Fibroblast of the aortic adventitia (primary cell): ENCODE measurements around the gene CCL7. TPM values are rescaled to one million over a fixed set of nuclear protein-coding genes. Genes with fewer than 3 reads are reported as not detected.

Experiments
- DNase-seq: peaks from one replicate; pipeline ENCODE4 v3.0.0-alpha.2; 2010; ENCODE audit warnings: low read depth
- H3K4me3 ChIP-seq: 2 replicates; pipeline ENCODE4 v1.5.1; 2011; ENCODE audit warnings: low read depth, mild to moderate bottlenecking, control low read depth, low read length, moderate library complexity
- total RNA-seq: library from RNA; depleted of rRNA; stranded (reverse); fragments of >200 nt; gene quantifications from 2 replicates; pipeline ENCODE4 v1.2.3, GENCODE V29; 2012; ENCODE audit warnings: low replicate concordance
- TF ChIP-seq, protein P1 (sequence below): IDR thresholded peaks from 2 replicates; pipeline ENCODE4 v1.5.1; 2011; ENCODE audit warnings: mild to moderate bottlenecking, low read length, control low read depth, inconsistent platforms; ENCODE audit not compliant: insufficient read depth

Gene CCL7
- total RNA-seq: not detected in 2 replicates

DNA sequence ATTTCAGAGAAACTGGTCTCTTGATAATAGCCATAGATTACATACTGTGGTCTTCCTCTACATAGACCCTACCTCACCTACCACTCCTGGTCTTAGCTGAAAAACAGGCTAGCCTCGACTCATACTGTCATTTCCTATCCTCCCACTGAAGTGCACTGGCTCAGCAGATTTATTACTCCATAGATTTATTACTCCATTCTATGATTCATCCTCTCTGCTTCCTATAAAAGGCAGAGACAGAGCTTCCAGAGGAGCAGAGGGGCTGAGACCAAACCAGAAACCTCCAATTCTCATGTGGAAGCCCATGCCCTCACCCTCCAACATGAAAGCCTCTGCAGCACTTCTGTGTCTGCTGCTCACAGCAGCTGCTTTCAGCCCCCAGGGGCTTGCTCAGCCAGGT, at the start of gene CCL7:
Gene CCL7, plus strand, starts transcription at position 253 of the 400 bp plus-strand sequence. Its CDS starts 70 bp downstream, at position 323.
- DNase-seq: peak; percentile 50
- H3K4me3 ChIP-seq: no peak within 1 kb of the TSS
- TF ChIP-seq, protein P1, sequence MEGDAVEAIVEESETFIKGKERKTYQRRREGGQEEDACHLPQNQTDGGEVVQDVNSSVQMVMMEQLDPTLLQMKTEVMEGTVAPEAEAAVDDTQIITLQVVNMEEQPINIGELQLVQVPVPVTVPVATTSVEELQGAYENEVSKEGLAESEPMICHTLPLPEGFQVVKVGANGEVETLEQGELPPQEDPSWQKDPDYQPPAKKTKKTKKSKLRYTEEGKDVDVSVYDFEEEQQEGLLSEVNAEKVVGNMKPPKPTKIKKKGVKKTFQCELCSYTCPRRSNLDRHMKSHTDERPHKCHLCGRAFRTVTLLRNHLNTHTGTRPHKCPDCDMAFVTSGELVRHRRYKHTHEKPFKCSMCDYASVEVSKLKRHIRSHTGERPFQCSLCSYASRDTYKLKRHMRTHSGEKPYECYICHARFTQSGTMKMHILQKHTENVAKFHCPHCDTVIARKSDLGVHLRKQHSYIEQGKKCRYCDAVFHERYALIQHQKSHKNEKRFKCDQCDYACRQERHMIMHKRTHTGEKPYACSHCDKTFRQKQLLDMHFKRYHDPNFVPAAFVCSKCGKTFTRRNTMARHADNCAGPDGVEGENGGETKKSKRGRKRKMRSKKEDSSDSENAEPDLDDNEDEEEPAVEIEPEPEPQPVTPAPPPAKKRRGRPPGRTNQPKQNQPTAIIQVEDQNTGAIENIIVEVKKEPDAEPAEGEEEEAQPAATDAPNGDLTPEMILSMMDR: no peak

DNA sequence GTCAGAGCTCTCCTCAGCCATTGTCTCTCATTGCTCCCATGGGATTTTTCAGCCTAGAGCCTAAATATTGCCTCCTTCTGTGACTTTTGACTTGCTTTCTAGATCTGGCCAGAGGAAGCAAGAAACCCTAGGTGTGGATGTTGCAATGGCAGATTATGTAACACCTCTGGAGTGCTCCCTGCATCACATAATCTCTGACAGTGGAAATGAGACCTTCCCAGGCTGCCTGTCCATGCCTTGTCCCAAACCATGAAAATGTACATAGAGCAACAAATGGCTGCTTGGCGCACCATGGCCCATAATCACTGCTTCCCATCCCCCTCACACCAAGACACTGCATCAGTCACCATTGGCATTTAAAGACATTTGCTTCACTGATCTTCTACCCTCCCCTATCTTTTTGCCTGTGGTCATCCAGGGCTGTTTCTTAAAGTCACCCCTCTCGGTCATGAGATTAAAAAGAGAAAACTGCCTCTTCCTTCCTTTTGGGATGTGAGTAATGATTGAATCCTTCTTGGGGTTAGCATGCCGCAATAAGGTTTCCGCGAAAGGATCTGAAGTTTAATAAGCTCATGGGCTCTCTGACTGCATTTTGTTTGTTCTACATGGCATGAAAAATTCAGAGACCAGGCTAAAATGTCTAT, 49.1 kb upstream of the CCL7 start:
- no peak for DNase-seq
- no peak overlapping the region for H3K4me3 ChIP-seq
- TF ChIP-seq, protein P1: no peak

DNA sequence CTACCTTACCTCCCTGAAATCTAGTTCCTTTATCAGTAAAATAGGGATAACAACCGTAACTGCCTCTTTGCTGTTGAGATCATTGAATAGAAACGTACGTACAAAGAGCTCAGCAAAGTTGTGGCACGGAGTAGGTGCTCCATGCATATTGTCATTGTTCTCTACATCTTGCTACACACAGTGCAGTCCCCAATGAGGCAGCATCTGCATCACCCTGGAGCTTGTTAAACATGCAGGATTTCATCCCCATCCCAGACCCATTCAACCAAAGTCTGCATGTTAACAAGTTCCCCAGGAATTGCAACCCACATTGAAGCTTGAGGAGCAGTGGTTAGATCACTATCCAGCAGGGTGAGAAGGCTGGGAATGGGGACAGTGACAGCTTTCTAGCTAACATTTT, 48.6 kb upstream of the CCL7 start:
- no peak overlapping the region for H3K4me3 ChIP-seq
- DNase-seq: no peak
- TF ChIP-seq, protein P1: no peak

DNA sequence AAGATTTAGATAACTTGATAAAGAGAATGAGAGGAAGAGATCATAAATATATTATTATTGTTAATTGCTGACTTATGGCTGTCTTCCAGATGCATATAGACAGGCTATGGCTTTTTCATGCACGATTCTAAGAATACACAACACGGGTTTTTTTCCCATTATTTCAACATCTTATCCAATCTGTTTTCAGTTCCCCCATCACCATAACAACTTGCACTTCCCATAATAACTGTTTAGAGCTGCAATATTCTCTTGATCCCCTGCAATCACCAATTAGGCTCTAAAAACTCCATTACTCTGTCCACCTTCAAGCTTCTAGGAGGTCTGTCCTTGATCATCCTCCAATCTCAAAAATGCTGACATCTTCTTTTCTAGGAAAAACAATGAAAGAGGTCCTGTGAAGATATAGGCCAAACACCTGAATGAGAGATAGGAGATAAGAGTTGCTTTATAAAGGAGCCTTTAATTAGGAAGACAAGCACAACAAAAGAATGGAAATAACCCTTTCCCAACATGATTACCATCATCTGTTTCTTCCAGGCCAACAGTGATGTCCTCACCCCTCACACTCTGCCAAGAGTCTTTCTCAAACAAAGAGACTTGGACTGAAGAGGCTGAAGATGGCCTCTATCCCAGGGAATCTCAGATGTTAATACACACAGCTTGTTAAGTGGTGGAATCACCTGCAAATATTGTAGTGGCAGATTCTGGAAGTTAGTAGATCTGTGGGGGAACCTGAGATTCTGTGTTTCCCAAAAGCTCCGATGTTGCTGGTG, 47.1 kb upstream of the CCL7 start:
- DNase-seq: peak; percentile 31
- TF ChIP-seq, protein P1: no peak
- H3K4me3 ChIP-seq: no peak overlapping the region

DNA sequence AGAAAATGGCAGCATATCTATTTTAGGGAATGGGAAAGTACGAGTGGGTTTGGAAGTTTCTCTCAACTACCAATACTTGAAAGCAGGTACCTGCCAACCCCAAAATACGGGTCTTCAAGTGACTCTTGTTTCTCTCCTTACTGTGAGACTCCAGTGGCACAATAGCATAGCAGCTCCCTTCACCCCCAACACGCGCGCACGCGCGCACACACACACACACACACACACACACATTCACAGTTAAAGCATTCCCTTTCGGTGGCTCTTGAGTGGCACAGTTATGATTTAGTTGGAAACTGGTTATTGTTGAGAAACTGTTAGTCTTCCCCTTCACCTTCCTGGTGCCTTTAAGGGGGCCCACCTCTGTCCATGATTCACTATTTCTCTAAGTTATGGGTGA, 45.0 kb upstream of the CCL7 start:
- TF ChIP-seq, protein P1: no peak
- DNase-seq: no peak
- H3K4me3 ChIP-seq: no peak overlapping the region

DNA sequence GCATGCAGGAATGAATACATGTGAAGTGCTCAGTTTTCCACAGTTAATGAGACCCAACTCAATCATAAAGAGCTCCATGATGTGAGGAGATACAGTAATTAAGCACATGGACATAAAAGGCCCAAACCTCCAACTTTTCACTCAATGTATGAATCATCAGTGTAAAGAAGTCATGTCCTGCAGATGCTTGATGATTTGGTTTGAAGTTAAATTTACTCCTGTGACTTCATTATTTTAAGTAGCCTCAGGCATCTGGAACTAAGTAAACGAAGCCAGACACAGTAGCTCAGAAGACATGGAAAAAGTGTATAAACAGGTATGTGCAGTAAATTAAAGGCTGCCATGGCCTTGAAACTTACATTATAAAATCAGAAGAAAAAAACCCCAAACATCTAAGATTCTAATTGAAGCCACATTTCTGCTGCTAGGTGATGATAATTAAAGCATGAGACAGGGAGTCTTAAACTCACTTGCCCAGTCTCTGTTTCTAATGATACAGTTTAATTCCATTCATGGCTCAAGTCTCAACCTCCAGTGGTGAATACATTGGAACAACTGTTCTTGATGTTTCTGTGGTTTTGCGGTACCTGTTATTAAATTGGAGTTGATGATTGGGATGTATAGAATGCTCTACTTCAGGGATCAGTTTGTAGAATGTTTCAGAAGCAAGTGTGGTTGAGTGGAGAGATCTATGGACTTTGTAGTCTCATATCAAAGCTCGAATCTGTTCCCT, 43.8 kb upstream of the CCL7 start:
- TF ChIP-seq, protein P1: no peak
- H3K4me3 ChIP-seq: no peak overlapping the region
- no peak for DNase-seq
